HFFc6 (cell line): ENCODE results near the gene CD81. TPM values are rescaled to one million over a fixed set of nuclear protein-coding genes. Genes with fewer than 3 reads are reported as not detected.
A peak's percentile ranks its signal among the peaks of the same experiment; 100 is the strongest.

ENCODE experiments used
- DNase-seq: peaks from one replicate; pipeline ENCODE4 v3.0.0-alpha.2; 2018
- H3K27ac Mint-ChIP-seq: 2 replicates; pipeline ENCODE4 v1.8.0; 2020; ENCODE audit warnings: mild to moderate bottlenecking, mixed read lengths
- H3K27me3 Mint-ChIP-seq: 2 replicates; pipeline ENCODE4 v1.8.0; 2021; ENCODE audit warnings: mild to moderate bottlenecking, moderate library complexity, mixed read lengths; ENCODE audit not compliant: insufficient read depth
- H3K36me3 Mint-ChIP-seq: 2 replicates; pipeline ENCODE4 v1.8.0; 2021; ENCODE audit warnings: low read depth, mixed read lengths
- H3K4me1 Mint-ChIP-seq: 2 replicates; pipeline ENCODE4 v1.8.0; 2020; ENCODE audit warnings: low read depth, mixed read lengths
- H3K4me3 Mint-ChIP-seq: 2 replicates; pipeline ENCODE4 v1.8.0; 2020; ENCODE audit warnings: mild to moderate bottlenecking, moderate library complexity, mixed read lengths
- H3K9me3 Mint-ChIP-seq: 2 replicates; pipeline ENCODE4 v1.8.0; 2020; ENCODE audit warnings: mild to moderate bottlenecking, mixed read lengths
- CTCF ChIP-seq: fragments of 200-600 bp; sonication (generic); IDR thresholded peaks from 2 replicates; pipeline ENCODE4 v1.5.0; 2021; ENCODE audit warnings: antibody characterized with exemption, mild to moderate bottlenecking
- total RNA-seq, 6 experiments: library from RNA; stranded (reverse); fragmentation: NEBNext Ultra II Directional; extraction: Animal tissue kit (Norgen Biotek cat#: 25700); gene quantifications; 2 replicates in 1 of 6; 3 replicates in 5 of 6; pipeline ENCODE4 v1.2.3, GENCODE V29; 2021

CD81 gene
- total RNA-seq, 6 experiments from 2014 or later, result 540 to 738 (median 627) TPM

DNA sequence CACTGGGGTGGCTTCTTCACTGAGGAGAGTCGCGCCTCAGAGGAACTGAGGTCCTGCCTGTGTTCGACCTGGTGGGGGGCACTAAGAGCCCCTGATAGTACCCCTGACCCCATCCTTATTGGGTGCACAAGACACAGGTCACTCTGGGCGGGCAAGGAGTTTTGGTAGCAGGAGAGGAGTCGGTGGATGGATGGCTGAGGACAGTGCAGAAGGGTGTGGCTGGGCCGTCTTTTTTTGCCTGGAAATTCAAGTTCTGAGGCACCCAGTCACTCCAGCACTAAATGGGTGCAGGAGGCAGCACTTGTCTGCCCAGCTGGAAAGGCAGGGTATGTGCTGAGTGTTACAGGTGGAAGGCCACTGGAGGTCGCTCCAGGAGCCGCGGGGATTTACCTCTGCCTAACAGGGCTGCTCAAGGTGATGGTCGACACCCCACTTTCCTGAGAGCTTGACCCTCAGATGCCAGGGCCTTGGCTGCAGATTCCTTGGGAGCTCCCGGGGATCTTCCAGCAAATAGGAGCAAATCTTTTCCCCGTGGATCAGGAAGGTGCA lies 24.4 kb downstream of the CD81 start:
- H3K4me3 Mint-ChIP-seq, result peak overlapping the region; percentile 92
- no peak for DNase-seq
- no peaks in the 10 kb centered on the region for H3K9me3 Mint-ChIP-seq
- peaks cover 18% of the 10 kb centered on the region for H3K36me3 Mint-ChIP-seq
- H3K27ac Mint-ChIP-seq, result peak overlapping the region; percentile 92
- H3K4me1 Mint-ChIP-seq, result peaks cover 21% of the 10 kb centered on the region
- H3K27me3 Mint-ChIP-seq, result peaks cover 21% of the 10 kb centered on the region
- TF ChIP-seq CTCF, result peak; percentile 56; the same call in 1 of the 2 replicates

DNA sequence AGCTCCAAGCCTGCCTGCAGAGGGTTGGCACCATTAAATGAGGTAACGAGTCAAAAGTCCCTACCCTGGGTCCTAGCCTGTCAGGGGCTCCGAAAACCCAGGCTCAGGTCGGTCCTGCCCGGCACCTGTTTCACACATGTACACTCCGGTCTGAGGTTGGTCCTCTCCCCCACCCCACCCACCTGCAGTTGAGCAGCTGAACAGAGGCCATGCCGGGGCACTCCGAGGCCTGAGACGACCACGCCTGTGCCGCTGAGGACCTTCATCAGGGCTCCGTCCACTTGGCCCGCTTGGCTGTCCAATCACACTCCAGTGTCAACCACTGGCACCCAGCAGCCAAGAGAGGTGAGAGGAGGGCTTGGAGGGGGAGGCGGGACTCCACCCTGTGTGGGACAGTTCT lies 25.0 kb downstream of the CD81 start:
- Mint-ChIP-seq H3K27ac (peak overlapping the region; percentile 92; the same call in 1 of the 2 replicates), H3K4me1 (peaks cover 21% of the 10 kb centered on the region)

DNA sequence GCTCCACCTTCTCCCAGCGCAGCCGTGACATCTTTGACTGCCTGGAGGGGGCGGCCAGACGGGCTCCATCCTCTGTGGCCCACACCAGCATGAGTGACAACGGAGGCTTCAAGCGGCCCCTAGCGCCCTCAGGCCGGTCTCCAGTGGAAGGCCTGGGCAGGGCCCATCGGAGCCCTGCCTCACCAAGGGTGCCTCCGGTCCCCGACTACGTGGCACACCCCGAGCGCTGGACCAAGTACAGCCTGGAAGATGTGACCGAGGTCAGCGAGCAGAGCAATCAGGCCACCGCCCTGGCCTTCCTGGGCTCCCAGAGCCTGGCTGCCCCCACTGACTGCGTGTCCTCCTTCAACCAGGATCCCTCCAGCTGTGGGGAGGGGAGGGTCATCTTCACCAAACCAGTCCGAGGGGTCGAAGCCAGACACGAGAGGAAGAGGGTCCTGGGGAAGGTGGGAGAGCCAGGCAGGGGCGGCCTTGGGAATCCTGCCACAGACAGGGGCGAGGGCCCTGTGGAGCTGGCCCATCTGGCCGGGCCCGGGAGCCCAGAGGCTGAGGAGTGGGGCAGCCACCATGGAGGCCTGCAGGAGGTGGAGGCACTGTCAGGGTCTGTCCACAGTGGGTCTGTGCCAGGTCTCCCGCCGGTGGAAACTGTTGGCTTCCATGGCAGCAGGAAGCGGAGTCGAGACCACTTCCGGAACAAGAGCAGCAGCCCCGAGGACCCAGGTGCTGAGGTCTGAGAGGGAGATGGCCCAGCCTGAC lies 26.0 kb downstream of the CD81 start:
- TF ChIP-seq CTCF, result no peak
- DNase-seq, result no peak
- H3K4me3 Mint-ChIP-seq, result peak overlapping the region; percentile 92; the same call in 1 of the 2 replicates
- peaks cover 25% of the 10 kb centered on the region for H3K27me3 Mint-ChIP-seq
- peaks cover 6% of the 10 kb centered on the region; the same call in 1 of the 2 replicates for H3K36me3 Mint-ChIP-seq
- peak overlapping the region; percentile 40; the same call in 1 of the 2 replicates for H3K27ac Mint-ChIP-seq
- H3K9me3 Mint-ChIP-seq, result no peaks in the 10 kb centered on the region
- H3K4me1 Mint-ChIP-seq, result peaks cover 21% of the 10 kb centered on the region

More for the DNA sequence above, 25.0 kb downstream of the CD81 start:
- Mint-ChIP-seq H3K4me3 (peak overlapping the region; percentile 92), H3K27me3 (peaks cover 21% of the 10 kb centered on the region), H3K36me3 (peaks cover 13% of the 10 kb centered on the region), H3K9me3 (no peaks in the 10 kb centered on the region)
- TF ChIP-seq CTCF, result no peak
- DNase-seq, result no peak

GRCh38 chr11:2404735-2405196 lies 27.7 kb downstream of the CD81 start:
- peaks cover 6% of the 10 kb centered on the region; the same call in 1 of the 2 replicates for H3K36me3 Mint-ChIP-seq
- H3K4me3 Mint-ChIP-seq, result no peak overlapping the region; the same call in 1 of the 2 replicates
- H3K9me3 Mint-ChIP-seq, result no peaks in the 10 kb centered on the region
- peak overlapping the region; percentile 16; the same call in 1 of the 2 replicates for H3K27ac Mint-ChIP-seq
- peaks cover 30% of the 10 kb centered on the region for H3K27me3 Mint-ChIP-seq
- no peak for TF ChIP-seq CTCF
- no peak for DNase-seq
- H3K4me1 Mint-ChIP-seq, result peaks cover 14% of the 10 kb centered on the region

DNA sequence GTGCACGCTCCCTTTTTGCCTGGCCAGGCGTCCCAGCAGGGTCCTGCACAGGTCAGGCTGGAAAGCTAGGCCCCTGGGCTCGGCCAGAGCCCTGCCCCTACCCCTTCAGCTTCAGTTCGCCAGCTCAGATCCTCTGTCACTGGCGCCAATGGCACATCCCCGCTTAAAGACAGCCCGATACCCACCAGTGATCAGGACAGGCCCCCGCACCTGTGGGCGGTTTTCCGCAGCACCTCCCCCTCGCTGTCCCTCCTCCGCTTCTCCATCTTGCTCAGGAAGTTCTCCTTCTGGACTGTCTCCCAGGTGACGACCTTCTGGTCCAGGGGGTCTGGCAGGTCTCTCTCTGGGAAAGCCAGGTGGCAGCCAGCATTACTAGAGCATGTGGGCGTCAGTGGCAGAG lies 29.3 kb downstream of the CD81 start:
- Mint-ChIP-seq H3K4me3 (peak overlapping the region; percentile 49; the same call in 1 of the 2 replicates), H3K4me1 (peaks cover 10% of the 10 kb centered on the region), H3K27me3 (peaks cover 30% of the 10 kb centered on the region), H3K36me3 (peaks cover 2% of the 10 kb centered on the region; the same call in 1 of the 2 replicates), H3K27ac (no peak overlapping the region), H3K9me3 (no peaks in the 10 kb centered on the region)
- TF ChIP-seq CTCF, result no peak
- DNase-seq, result no peak
